Transverse colon (tissue), 4 donors: ENCODE measurements around the gene EPGN.

Experiments
- CTCF ChIP-seq, 5 experiments: fragments of 200-600 bp in 3 of 5; fragments of 450-650 bp in 2 of 5; sonication (generic) in 3 of 5; IDR thresholded peaks; 1 replicate in 2 of 5; 2 replicates in 3 of 5; pipeline ENCODE4 v1.5.1; 2016 to 2017; ENCODE audit warnings: antibody characterized with exemption in 5 of 5, inconsistent platforms in 3 of 5, mild to moderate bottlenecking in 2 of 5, moderate library complexity in 1 of 5
- EP300 ChIP-seq: sonication (generic); formaldehyde crosslinking; IDR thresholded peaks from one replicate; pipeline ENCODE4 v1.6.1; 2017; ENCODE audit warnings: antibody characterized with exemption, low read depth
- POLR2A ChIP-seq: fragments of 450-650 bp; IDR thresholded peaks from one replicate; pipeline ENCODE4 v1.6.1; 2016; ENCODE audit warnings: antibody characterized with exemption, mild to moderate bottlenecking, moderate library complexity
- POLR2AphosphoS5 ChIP-seq, 3 donors: sonication (generic); formaldehyde crosslinking; IDR thresholded peaks; one replicate each; pipeline ENCODE4 v1.6.1; 2016; ENCODE audit warnings: antibody characterized with exemption in 3 of 3

- TF ChIP-seq CTCF (IDR thresholded peaks at IDR 0.05) (no peak), POLR2AphosphoS5 (IDR thresholded peaks at IDR 0.05) (no peak), POLR2A (no peak), EP300 (no peak)
These were observed 17.6 kb downstream of the EPGN start for GRCh38 chr4:74325886-74326285.
